ENCODE data around the gene ZNF570.

The ZNF570 gene

DNA sequence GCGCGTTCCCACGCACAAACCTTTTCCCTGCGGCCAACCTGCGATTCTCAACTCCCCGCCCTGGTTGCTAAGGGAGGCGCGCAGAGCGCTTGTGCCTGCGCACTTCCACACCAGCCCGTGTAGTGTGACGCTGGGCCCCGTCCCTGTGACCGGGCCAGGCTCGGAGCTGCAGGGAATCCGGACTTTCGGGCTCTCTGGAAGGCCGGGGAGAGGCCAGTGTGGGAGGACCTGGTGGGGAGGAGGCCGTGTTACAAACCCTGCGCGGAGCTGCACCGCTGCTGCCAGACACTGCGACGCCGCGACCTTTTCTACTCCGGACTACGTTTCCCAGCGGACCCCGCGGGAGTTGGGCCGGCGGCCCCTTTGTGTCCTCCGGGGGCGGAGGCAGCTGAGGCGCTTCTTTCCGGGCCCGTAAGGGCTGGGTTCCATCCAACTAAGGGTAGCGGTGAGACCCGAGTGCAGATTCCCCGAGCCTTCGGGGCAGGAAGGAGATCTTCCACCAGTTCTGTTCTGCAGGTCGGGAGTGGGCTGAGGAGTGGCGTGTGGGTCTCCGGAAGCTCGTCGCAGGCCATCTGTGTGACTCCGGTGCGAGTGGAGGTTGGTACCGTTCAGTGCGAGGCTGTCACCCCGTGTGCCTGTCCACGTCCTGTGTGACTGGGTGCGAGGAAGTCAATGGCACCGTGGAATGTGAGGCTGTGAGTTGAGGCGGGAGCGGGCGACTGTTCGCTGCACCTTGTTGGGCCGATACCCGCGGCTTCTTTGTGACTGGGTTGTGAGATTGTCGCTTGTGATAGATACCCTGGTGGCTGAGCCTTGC, at the start of gene ZNF570:
TSS of gene ZNF570 (plus strand) at position 396 of the 817 bp plus-strand sequence. CDS start 999 bp downstream, outside the sequence.
- DNase-seq (ENCODE audit: low read depth in 2 of 2), result peak; percentile 77 to 79

DNA sequence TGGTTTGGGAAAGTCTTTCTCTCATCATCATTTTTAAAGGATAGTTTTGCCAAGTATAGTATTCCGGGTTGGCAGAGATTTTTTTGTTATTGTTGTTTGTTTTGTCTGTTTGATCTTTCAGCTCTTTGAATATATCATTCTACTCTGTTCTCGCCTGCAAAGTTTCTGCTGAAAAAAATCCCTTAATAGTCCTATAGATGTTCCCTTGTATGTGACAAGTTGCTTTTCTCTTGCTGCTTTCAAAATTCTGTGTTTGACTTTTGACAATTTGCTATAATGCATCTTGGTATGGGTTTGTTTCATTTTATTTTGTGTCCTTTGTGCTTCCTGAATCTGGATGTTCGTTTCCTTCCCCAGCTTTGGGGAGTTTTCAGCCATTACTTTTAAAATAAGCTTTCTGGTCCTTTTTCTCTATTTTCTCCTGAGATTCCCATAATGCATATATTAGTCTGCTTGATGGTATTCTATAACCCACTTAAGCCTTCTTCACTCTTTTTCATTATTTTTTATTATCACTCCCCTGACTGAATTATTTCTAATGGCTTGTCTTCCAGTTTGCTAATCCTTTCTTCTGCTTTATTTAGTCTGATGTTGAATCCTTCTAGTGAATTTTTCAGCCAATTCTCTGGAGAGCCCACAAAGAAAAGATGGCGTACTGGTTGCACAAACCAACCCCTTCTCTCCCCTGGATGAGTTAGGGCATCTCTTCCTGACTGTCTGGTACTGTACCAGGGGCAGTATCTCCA, 16.5 kb upstream of the ZNF570 start:
- DNase-seq (ENCODE audit: low read depth in 2 of 2), result no peak

DNA sequence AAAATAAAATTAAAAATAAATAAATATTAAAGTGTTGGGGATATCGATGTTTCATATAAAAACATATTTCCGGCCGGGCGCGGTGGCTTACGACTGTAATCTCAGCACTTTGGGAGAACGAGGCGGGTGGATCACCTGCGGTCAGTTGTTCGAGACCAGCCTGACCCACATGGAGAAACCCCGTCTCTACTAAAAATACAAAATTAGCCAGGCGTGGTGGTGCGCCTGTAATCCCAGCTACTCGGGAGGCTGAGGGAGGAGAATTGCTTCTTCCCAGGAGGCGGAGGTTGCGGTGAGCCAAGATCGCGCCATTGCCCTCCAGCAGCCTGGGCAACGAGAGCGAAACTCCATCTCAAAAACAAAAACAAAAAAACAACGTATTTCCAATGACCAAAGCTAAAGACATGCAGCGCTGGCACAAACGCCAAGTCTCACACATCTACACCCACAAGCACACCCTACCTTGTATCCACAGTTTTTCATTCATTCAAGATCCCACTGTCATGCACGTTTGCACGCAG, 2.8 kb upstream of the ZNF570 start:
- DNase-seq (ENCODE audit: low read depth in 2 of 2), result no peak

DNA sequence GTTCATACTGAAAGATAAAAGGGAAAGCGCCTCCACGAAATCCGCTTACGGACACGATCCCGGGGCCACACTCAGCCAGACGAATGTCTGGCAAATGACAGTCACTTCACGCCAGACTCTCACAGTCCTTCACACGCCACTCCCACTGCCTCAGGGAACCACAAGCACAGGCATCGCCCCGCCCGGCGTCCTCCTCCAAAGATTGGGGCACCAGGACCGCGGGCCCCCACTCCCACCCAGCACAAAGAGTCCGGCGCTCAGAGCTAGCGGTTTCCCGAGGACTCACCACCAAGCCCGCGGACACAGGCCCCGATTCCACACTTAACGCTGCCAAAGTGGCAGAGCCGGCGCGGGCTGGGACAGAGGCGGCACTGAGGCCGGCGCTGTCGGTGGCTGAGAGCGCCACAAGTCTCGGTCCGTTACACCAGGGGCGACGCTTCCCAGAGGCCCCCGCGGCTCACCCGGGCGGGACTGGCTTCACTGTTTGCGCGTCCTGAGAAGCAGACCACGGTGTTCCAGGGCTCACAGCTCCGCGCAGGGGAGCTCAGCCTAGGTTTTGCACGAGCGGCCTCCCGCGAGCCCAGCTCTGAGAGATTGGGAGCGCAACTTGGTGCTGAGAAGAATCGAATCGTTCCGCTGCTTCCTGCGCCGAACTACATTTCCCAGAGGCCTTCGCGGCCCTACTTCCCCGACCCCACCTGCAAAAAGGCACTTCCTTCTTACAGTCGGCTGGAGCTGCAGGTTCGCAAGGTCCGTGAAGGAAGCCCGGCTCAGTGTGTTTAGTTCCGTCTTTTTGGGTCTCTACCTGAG, 2.2 kb upstream of the ZNF570 start, which contains the start of gene ZNF569:
TSS of gene ZNF569 (minus strand) at position 647 of the 810 bp plus-strand sequence. CDS start 22,523 bp downstream, outside the sequence.
- peak; percentile 75 to 79 for DNase-seq (ENCODE audit: low read depth in 2 of 2)

DNA sequence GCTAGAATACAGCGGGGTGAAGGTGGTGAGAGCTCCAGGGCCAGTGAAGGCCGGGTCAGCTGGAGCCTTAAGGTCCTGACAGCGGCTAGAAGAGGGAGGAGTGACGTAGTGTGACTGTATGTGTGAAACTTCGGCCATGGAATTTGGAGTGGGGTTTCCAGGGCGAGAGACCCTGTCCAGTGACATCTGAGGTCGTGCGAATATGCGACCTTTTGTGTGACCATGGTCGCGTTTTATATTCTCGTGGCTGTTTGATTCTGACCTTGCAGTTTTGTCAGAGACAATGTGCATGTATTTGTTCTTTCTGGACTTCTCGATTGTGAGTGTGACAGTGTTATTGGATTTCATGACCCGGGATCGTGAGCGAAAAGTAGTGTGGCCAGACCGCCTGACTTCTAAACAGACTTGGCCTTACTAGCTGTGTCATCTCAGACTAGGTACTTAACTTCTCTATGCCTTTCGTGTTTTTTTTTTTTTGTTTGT, 1.5 kb upstream of the ZNF570 start:
- DNase-seq (ENCODE audit: low read depth in 2 of 2), result no peak

DNA sequence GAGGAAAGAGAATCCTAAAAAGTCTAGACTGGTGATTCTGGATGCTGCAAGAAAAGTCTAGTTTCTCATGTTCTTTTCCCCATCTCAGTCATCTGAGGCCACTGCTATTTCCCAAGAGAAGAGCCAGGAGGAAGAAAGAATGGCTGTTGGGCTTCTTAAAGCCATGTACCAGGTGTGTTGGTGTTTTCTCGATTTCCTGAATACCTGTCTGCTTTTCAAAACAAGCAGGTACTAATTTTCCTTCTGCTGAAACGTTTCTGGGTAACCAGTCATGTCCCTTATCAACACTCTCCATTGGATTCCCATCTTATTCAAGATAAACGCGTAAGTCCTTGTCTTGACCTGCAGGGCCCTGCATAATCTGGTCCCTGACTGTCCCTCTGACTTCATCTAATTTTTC, 1.1 kb downstream of the ZNF570 start:
- DNase-seq (ENCODE audit: low read depth in 2 of 2), result no peak

DNA sequence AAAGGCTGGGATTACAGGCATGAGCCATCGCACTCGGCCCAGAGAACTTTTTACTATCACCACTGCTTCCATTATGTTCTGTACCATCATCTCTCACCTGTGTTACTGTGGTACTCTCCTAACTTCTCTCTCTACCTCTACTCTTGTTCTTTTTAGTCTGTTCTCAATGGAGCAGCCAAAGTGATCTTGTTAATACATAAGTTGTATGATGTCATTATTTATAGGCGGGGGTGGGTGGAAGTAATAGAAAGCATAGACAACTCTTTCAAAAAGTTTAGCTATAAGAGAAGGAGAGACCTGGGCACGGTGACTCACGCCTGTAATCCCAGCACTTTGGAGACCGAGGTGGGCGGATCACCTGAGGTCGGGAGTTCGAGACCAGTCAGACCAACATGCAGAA, 3.0 kb downstream of the ZNF570 start:
- no peak for DNase-seq (ENCODE audit: low read depth in 2 of 2)

DNA sequence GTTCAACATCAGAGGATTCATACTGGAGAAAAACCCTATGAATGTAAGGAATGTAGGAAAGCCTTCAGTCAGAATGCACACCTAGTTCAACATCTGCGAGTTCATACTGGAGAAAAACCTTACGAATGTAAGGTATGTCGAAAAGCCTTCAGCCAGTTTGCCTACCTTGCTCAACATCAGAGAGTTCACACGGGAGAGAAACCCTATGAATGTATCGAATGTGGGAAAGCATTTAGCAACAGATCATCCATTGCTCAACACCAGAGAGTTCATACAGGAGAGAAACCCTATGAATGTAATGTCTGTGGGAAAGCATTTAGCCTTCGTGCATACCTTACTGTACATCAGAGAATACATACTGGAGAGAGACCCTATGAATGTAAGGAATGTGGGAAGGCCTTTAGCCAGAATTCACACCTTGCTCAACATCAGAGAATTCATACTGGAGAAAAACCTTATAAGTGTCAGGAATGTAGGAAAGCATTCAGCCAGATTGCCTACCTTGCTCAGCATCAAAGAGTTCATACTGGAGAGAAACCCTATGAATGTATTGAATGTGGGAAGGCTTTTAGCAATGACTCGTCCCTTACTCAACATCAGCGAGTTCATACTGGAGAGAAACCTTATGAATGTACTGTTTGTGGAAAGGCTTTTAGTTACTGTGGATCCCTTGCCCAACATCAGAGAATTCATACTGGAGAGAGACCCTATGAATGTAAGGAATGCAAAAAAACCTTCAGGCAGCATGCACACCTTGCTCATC, 15.4 kb downstream of the ZNF570 start:
- no peak for DNase-seq (ENCODE audit: low read depth in 2 of 2)

DNA sequence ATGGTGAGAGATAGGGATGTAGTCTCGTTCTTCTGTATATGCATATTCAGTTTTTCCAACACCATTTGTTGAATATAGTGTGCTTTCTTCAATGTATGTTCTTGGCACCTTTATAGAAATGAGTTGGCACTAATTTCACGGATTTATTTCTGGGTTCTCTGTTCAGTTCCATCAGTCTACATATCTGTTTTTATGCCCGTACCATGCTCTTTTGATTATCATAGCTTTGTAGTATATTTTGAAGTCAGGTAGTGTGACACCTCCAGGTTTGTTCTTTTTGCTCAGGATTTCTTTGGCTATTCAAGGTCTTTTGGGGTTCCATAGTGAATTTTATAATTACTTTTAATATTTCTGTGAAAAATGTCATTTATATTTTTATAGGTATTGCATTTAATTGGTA, 23.1 kb downstream of the ZNF570 start:
- no peak for DNase-seq (ENCODE audit: low read depth in 2 of 2)

DNA sequence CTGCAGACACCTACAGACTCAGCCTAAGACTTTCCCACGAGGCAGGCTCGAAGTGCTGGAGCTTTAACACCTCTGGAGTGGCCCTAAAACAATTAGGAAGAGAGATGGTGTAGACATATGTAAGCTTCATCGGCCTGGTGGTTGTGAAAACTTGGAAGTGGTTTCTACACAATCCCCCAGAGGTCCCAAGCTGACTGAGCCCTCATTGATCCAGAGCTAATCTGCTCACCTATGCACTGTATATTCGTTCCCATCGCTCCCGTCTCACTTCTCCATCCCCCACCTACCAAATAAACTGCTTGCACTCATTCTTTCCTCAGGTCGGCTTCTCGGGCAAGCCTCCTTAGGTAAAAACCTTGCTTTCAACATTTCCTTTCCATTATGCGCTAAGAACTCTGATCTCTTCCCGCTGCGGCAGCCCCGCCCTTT, 36.8 kb downstream of the ZNF570 start:
- peak in 1 of 2 donors; percentile 1 for DNase-seq (ENCODE audit: low read depth in 2 of 2)

DNA sequence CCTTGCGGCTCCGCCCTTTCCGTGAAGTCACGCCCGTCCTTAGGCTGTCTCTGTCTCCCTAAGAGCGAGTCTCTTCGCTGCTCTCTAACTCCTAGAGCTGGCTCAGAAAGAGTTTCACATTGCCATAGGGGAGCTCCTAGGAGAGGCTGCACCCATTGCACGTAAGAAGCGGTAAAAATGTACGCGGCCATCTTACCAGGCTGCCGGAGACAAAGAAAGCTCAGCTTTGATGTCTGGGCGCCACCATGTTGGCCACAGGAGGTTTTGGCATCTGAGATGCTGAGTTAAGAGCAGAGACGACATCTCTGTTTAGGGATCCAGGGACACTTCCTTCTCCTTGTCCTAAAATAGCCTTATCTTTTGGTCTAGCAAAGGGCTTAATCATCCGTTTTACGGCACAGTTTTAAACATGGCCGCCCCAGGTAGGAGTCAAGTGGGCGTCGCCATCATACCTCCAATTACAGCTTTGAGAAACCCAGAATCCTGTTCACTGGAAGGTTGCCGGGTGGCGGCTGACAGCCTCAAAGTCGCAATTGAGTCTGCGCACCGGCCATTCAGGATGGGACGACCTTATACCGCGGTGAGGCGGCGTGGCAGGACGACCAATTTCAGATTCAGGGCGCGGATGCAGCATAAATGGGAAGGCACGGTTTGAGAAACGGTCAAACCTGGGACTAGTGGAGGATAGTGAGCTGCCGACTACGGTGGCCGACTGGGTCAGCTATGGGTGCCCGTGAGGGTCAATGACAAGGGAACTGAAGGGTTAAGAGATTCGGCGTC, 37.4 kb downstream of the ZNF570 start, which contains the start of gene ZNF793:
TSS of gene ZNF793 (plus strand) at position 553 of the 780 bp plus-strand sequence. CDS start 16,501 bp downstream, outside the sequence.
- peak; percentile 67 to 69 for DNase-seq (ENCODE audit: low read depth in 2 of 2)

DNA sequence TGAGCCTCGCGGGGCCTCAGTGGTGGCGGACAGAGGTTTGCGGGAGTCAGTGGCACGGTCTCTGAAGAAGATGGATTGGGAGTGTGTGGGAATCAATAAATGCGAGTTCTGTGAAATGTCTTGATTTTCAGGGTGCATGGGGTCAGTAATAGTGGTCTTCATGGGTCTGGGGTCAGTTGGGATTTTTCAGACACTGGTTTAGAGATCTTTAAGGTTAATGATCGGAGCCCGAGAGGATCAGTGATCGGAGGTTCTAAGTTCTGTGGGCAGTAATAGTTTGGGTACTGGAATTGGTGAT, 38.0 kb downstream of the ZNF570 start:
- DNase-seq (ENCODE audit: low read depth in 2 of 2), result no peak

DNA sequence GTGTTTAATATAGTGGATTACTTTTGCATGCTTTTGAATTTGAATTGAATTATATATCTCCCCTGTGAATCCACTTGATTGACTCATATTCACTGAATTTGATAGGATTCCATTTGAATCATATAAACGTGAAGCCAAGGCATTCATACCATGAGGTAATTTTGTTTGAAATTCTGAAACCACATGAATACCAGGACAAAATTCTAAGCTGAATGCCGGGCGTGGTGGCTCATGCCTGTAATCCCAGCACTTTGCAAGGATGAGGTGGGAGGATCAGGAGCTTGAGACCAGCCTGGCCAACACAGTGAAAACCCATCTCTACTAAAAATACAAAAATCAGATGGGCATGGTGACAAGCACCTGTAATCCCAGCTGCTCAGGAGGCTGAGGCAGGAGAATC, 42.0 kb downstream of the ZNF570 start:
- DNase-seq (ENCODE audit: low read depth in 2 of 2), result no peak

DNA sequence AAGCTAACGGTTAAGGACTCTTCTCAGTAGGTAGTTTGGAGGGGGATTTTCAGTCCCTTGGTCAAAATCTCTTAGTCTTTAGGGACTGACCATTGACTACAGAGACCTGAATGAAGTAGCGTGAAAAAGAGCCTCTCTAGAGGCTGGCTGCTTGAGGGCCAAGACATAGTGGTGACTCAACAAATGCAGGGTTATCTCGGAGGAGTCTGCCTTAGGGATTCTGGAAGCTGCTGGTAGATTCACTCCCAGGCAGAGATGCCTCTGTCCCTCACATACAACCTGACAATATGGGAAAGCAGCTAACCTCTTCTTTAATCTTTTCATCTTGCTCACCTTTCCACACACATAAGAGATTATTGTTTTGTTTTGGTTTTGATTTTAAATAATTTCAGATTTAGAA, 42.7 kb downstream of the ZNF570 start:
- DNase-seq (ENCODE audit: low read depth in 2 of 2), result no peak

DNA sequence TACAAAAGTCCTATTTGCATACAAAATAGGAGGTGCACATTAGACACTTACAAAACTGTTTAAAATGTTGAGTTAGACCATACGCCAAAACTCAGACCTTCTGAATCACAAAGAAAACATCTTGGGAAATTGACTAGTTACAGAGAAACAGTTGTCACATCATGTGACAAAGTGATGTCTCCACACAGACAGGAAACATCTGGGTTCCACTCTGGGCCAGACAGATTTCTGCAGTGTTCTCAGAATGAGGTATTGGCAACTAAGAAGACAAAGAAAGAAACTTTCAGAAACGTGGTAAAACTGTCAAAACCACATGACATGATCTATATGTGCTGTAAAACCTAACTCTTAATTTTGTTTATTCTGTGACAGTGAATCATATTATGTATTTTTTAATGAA, 44.2 kb downstream of the ZNF570 start:
- DNase-seq (ENCODE audit: low read depth in 2 of 2), result no peak

DNA sequence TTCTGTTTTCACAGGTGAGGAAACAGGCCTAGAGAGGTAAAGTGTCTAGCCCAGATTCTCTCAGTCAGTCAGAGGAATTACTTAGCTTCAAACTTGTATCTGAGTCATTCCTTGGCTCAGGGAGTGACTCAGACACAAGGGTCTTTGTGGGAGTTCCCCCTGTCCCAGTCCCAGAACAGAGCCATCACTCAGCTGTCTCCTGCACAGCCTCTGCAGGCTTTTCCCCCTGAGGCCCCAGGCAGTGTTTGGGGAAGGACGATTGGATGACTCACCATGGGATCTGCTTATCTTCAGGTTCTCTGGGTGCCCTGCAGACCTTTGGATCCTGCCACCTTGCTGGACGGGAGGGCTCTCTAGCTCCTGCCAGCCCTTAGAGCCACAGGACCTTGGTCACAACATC, 50.7 kb downstream of the ZNF570 start:
- no peak for DNase-seq (ENCODE audit: low read depth in 2 of 2)

DNA sequence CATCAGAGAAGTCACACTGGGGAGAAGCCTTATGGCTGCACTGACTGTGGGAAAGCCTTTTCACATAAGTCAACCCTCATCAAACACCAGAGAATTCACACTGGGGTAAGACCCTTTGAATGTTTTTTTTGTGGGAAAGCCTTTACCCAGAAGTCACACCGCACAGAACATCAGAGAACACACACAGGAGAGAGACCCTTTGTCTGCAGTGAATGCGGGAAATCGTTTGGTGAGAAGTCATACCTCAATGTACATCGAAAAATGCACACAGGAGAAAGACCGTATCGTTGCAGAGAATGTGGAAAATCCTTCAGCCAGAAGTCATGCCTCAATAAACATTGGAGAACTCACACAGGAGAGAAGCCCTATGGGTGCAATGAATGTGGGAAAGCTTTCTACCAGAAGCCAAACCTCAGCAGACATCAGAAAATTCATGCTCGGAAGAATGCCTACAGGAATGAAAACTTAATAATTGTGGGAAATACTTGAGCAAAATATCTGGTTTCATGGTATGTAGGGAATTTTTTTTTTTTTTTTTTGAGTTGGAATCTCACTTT, 68.3 kb downstream of the ZNF570 start:
- no peak for DNase-seq (ENCODE audit: low read depth in 2 of 2)
